ENCODE measurements around the gene PUDP. TPM values are rescaled to one million over a fixed set of nuclear protein-coding genes. Genes with fewer than 3 reads are reported as not detected.

PUDP gene
- total RNA-seq, 1 experiment from 2014 or later: 20.3 TPM

GRCh38 chrX:7169627-7170026 lies 21.7 kb upstream of the PUDP start (continued):
- TF ChIP-seq CTCF (IDR thresholded peaks at IDR 0.05 in 2 of 3, conservative IDR thresholded peaks at IDR 0.05 in 1 of 3; ENCODE audit: borderline replicate concordance in 1 of 3, insufficient read depth in 1 of 3, low read depth in 2 of 3, low read length in 2 of 3): no peak
- TF ChIP-seq ZBTB33 (IDR thresholded peaks at IDR 0.05; ENCODE audit: extremely low read depth, insufficient replicate concordance, low read length): no peak
- no peak for TF ChIP-seq YY1 (IDR thresholded peaks at IDR 0.05; ENCODE audit: extremely low read depth, insufficient replicate concordance, low read depth, low read length)
- TF ChIP-seq SIN3A (IDR thresholded peaks at IDR 0.05; ENCODE audit: low read depth): no peak
- no peak for TF ChIP-seq RAD21 (IDR thresholded peaks at IDR 0.05; ENCODE audit: low read depth)
- no peak for TF ChIP-seq JUND (IDR thresholded peaks at IDR 0.05)

- BruUV-seq (replicated peaks): no TSS peak
Measured at GRCh38 chrX:7168371-7168770, 20.4 kb upstream of the PUDP start.

More at GRCh38 chrX:7168371-7168770, 20.4 kb upstream of the PUDP start:
- no peak overlapping the region for H3K9ac ChIP-seq (ENCODE audit: low read length)
- TF ChIP-seq JUND (IDR thresholded peaks at IDR 0.05): no peak
- no peak for TF ChIP-seq FOSL1 (IDR thresholded peaks at IDR 0.05; ENCODE audit: low read depth)
- TF ChIP-seq SRF (IDR thresholded peaks at IDR 0.05; ENCODE audit: low read depth): no peak
- no peaks in the 10 kb centered on the region for H3K9me2 ChIP-seq (ENCODE audit: insufficient read depth)
- DNase-seq (ENCODE audit: low read depth, low spot score): no peak
- intact Hi-C loops (cut with micrococcal nuclease): no loop called here
- no peaks in the 10 kb centered on the region for H3K36me3 ChIP-seq (ENCODE audit: control insufficient read depth in 1 of 2, insufficient read depth in 2 of 2, low read length in 2 of 2)
- no peak overlapping the region for H2AFZ ChIP-seq (ENCODE audit: low read depth, low read length, poor library complexity, severe bottlenecking)
- ChIA-PET RAD21 (ENCODE audit: low non-redundant PET in 1 of 2, low total read pairs in 2 of 2, uncharacterized antibody in 2 of 2, unreplicated experiment in 2 of 2) (no interaction called here), CTCF (no interaction called here), POLR2A (no interaction called here)
- no peak overlapping the region for H3K4me2 ChIP-seq (ENCODE audit: low read length)
- no peaks in the 10 kb centered on the region for H4K20me1 ChIP-seq (ENCODE audit: insufficient read depth)
- H3K27me3 ChIP-seq (ENCODE audit: insufficient read depth, low read length): no peaks in the 10 kb centered on the region
- no peak overlapping the region for H3K4me3 ChIP-seq (replicated peaks in 1 of 2; ENCODE audit: low read depth in 1 of 2, low read length in 2 of 2)
- no peak for ATAC-seq
- H3K27ac ChIP-seq (ENCODE audit: low read depth, low read length): no peak overlapping the region
- no peaks in the 10 kb centered on the region for H3K4me1 ChIP-seq (ENCODE audit: control insufficient read depth in 1 of 2, insufficient read depth in 2 of 2, low read length in 2 of 2)
- no peaks in the 10 kb centered on the region for H3K79me2 ChIP-seq (ENCODE audit: insufficient read depth, low read length)
- no peaks in the 10 kb centered on the region for H3K9me3 ChIP-seq (ENCODE audit: control insufficient read depth in 1 of 2, insufficient read depth in 1 of 2, low read depth in 1 of 2, low read length in 2 of 2)

All from HCT116 (cell line).